ENCODE measurements around the gene CAPN10.

GRCh38 chr2:240593026-240593702, 6.6 kb downstream of the CAPN10 start:
- TF ChIP-seq, protein P1, sequence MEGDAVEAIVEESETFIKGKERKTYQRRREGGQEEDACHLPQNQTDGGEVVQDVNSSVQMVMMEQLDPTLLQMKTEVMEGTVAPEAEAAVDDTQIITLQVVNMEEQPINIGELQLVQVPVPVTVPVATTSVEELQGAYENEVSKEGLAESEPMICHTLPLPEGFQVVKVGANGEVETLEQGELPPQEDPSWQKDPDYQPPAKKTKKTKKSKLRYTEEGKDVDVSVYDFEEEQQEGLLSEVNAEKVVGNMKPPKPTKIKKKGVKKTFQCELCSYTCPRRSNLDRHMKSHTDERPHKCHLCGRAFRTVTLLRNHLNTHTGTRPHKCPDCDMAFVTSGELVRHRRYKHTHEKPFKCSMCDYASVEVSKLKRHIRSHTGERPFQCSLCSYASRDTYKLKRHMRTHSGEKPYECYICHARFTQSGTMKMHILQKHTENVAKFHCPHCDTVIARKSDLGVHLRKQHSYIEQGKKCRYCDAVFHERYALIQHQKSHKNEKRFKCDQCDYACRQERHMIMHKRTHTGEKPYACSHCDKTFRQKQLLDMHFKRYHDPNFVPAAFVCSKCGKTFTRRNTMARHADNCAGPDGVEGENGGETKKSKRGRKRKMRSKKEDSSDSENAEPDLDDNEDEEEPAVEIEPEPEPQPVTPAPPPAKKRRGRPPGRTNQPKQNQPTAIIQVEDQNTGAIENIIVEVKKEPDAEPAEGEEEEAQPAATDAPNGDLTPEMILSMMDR (IDR thresholded peaks at IDR 0.05): no peak
- TF ChIP-seq POLR2A (IDR thresholded peaks at IDR 0.05) (no peak), POLR2AphosphoS5 (IDR thresholded peaks at IDR 0.05) (no peak)

Measured in breast epithelium (tissue), 3 donors.